HCT116 (cell line): ENCODE results near the gene DNM2. TPM values are rescaled to one million over a fixed set of nuclear protein-coding genes. Genes with fewer than 3 reads are reported as not detected.

Experiments used
- ATAC-seq: fragments of 200-7000 bp; cut with Tn5 transposase; 2 replicates; pipeline ENCODE4 v1.9.1; 2020; ENCODE audit warnings: mild to moderate bottlenecking, moderate library complexity
- BruUV-seq: library from RNA; stranded (reverse); fragments of 400-500 nt; replicated peaks from 2 replicates; lab custom pipeline; 2021; lab: Mats Ljungman, UMichigan
- CTCF ChIA-PET: fragments of 300-600 bp; sonication (Branson Sonifier 250); formaldehyde crosslinking; loops from one replicate; lab custom pipeline; 2021; ENCODE audit warnings: antibody characterized with exemption; lab: Charles Lee
- POLR2A ChIA-PET: fragments of 300-600, 350-600 bp; sonication (Branson Sonifier 250); formaldehyde crosslinking; loops from one replicate; lab custom pipeline; 2021; ENCODE audit warnings: antibody characterized with exemption; lab: Charles Lee
- RAD21 ChIA-PET, 2 experiments: fragments of 300-600 bp; sonication (Branson Sonifier 250); formaldehyde crosslinking; loops; one replicate each; lab custom pipeline; 2023; ENCODE audit warnings: low total read pairs in 2 of 2; ENCODE audit not compliant: uncharacterized antibody in 2 of 2, unreplicated experiment in 2 of 2, low non-redundant PET in 1 of 2; lab: Charles Lee
- DNase-seq: peaks from one replicate; pipeline ENCODE4 v3.0.0-alpha.2; 2010; ENCODE audit warnings: low read depth, low spot score
- H2AFZ ChIP-seq: fragments of 200-600 bp; shearing (Covaris generic), sonication (generic); 2 replicates; pipeline ENCODE4 v1.6.1; 2017; ENCODE audit warnings: low read depth, mixed run types, mixed read lengths, antibody characterized with exemption, low read length; ENCODE audit not compliant: poor library complexity, severe bottlenecking
- H3K27ac ChIP-seq: 2 replicates; pipeline ENCODE4 v1.5.1; 2012; ENCODE audit warnings: low read depth, low read length
- H3K27me3 ChIP-seq: fragments of 200-600 bp; sonication (generic); 2 replicates; pipeline ENCODE4 v1.6.1; 2016; ENCODE audit warnings: mixed run types, low read length, mixed read lengths; ENCODE audit not compliant: insufficient read depth
- H3K36me3 ChIP-seq, 2 experiments: fragments of 200-500 bp in 1 of 2; fragments of 200-600 bp in 1 of 2; sonication (Bioruptor generic) in 1 of 2; sonication (generic) in 1 of 2; 2 replicates each; pipeline versions ENCODE4 v1.5.1 to v1.6.1; 2014 to 2016; ENCODE audit warnings: low read length in 2 of 2, inconsistent platforms in 1 of 2, mixed read lengths in 1 of 2, mixed run types in 1 of 2; ENCODE audit not compliant: insufficient read depth in 2 of 2, control insufficient read depth in 1 of 2
- H3K4me1 ChIP-seq, 2 experiments: fragments of 200-600 bp in 1 of 2; sonication (generic) in 1 of 2; 2 replicates each; pipeline versions ENCODE4 v1.5.1 to v1.6.1; 2012 to 2017; ENCODE audit warnings: low read length in 2 of 2, inconsistent platforms in 1 of 2, mild to moderate bottlenecking in 1 of 2, mixed read lengths in 1 of 2, mixed run types in 1 of 2, moderate library complexity in 1 of 2; ENCODE audit not compliant: insufficient read depth in 2 of 2, control insufficient read depth in 1 of 2
- H3K4me2 ChIP-seq: fragments of 200-600 bp; sonication (generic); 2 replicates; pipeline ENCODE4 v1.6.1; 2017; ENCODE audit warnings: mixed run types, low read length, mixed read lengths
- H3K4me3 ChIP-seq, 2 experiments: fragments of 200-600 bp in 1 of 2; sonication (generic) in 1 of 2; replicated peaks in 1 of 2; 2 replicates each; pipeline ENCODE4 v1.5.1; 2011 to 2016; ENCODE audit warnings: low read length in 2 of 2, control low read depth in 1 of 2, low read depth in 1 of 2, mild to moderate bottlenecking in 1 of 2, mixed read lengths in 1 of 2, mixed run types in 1 of 2
- H3K79me2 ChIP-seq: fragments of 200-600 bp; sonication (generic); 2 replicates; pipeline ENCODE4 v1.6.1; 2017; ENCODE audit warnings: mild to moderate bottlenecking, mixed run types, low read length, moderate library complexity, mixed read lengths; ENCODE audit not compliant: insufficient read depth
- H3K9ac ChIP-seq: fragments of 200-600 bp; sonication (generic); 2 replicates; pipeline ENCODE4 v1.6.1; 2016; ENCODE audit warnings: low read length, mixed read lengths
- H3K9me2 ChIP-seq: fragments of 200-600 bp; sonication (generic), shearing (Covaris generic); 2 replicates; pipeline ENCODE4 v1.6.1; 2017; ENCODE audit warnings: mixed run types, mild to moderate bottlenecking, moderate library complexity; ENCODE audit not compliant: insufficient read depth
- H3K9me3 ChIP-seq, 2 experiments: fragments of 200-500 bp in 1 of 2; fragments of 200-600 bp in 1 of 2; sonication (Bioruptor generic) in 1 of 2; sonication (generic) in 1 of 2; 2 replicates each; pipeline ENCODE4 v1.6.1; 2014 to 2017; ENCODE audit warnings: low read length in 2 of 2, mixed read lengths in 2 of 2, inconsistent platforms in 1 of 2, low read depth in 1 of 2, mild to moderate bottlenecking in 1 of 2, mixed run types in 1 of 2, moderate library complexity in 1 of 2; ENCODE audit not compliant: control insufficient read depth in 1 of 2, insufficient read depth in 1 of 2
- H4K20me1 ChIP-seq: fragments of 200-600 bp; sonication (generic), shearing (Covaris generic); 2 replicates; pipeline ENCODE4 v1.6.1; 2017; ENCODE audit warnings: mixed run types, mild to moderate bottlenecking, moderate library complexity; ENCODE audit not compliant: insufficient read depth
- ATF3 ChIP-seq: IDR thresholded peaks from 2 replicates; pipeline ENCODE4 v1.6.1; 2012
- CBX3 ChIP-seq: IDR thresholded peaks from 2 replicates; pipeline ENCODE4 v1.6.1; 2012; ENCODE audit warnings: low read depth
- CEBPB ChIP-seq: IDR thresholded peaks from 2 replicates; pipeline ENCODE4 v1.6.1; 2012; ENCODE audit warnings: low read depth
- CTCF ChIP-seq, 3 experiments: fragments of 200-600 bp in 1 of 3; sonication (generic) in 1 of 3; IDR thresholded peaks in 2 of 3; conservative IDR thresholded peaks in 1 of 3; 2 replicates each; pipeline ENCODE4 v1.5.1; 2012 to 2017; ENCODE audit warnings: low read depth in 2 of 3, low read length in 2 of 3, antibody characterized with exemption in 1 of 3, borderline replicate concordance in 1 of 3, control low read depth in 1 of 3, mild to moderate bottlenecking in 1 of 3, mixed read lengths in 1 of 3, mixed run types in 1 of 3, moderate library complexity in 1 of 3; ENCODE audit not compliant: insufficient read depth in 1 of 3
- ELF1 ChIP-seq: IDR thresholded peaks from 2 replicates; pipeline ENCODE4 v1.6.1; 2012; ENCODE audit warnings: low read depth, borderline replicate concordance
- EZH2phosphoT487 ChIP-seq: fragments of 200-600 bp; IDR thresholded peaks from 2 replicates; pipeline ENCODE4 v1.6.1; 2018; ENCODE audit warnings: antibody characterized with exemption, borderline replicate concordance
- FOSL1 ChIP-seq: IDR thresholded peaks from 2 replicates; pipeline ENCODE4 v1.6.1; 2012; ENCODE audit warnings: low read depth
- MAX ChIP-seq: IDR thresholded peaks from 2 replicates; pipeline ENCODE4 v1.6.1; 2012
- POLR2AphosphoS5 ChIP-seq: IDR thresholded peaks from 2 replicates; pipeline ENCODE4 v1.6.1; 2011; ENCODE audit warnings: mild to moderate bottlenecking, low read depth, low read length, moderate library complexity
- RAD21 ChIP-seq: IDR thresholded peaks from 2 replicates; pipeline ENCODE4 v1.6.1; 2012; ENCODE audit warnings: low read depth, mild to moderate bottlenecking
- SIN3A ChIP-seq: IDR thresholded peaks from 2 replicates; pipeline ENCODE4 v1.6.1; 2012; ENCODE audit warnings: low read depth
- SP1 ChIP-seq: IDR thresholded peaks from 2 replicates; pipeline ENCODE4 v1.6.1; 2012; ENCODE audit warnings: low read depth
- YY1 ChIP-seq: IDR thresholded peaks from 2 replicates; pipeline ENCODE4 v1.6.1; 2011; ENCODE audit warnings: low read length, low read depth, moderate library complexity, mild to moderate bottlenecking; ENCODE audit not compliant: insufficient replicate concordance; ENCODE audit errors: extremely low read depth
- intact Hi-C: fragments of 100-400 bp; cut with micrococcal nuclease; formaldehyde crosslinking; loops from 2 replicates; pipeline ENCODE4 v1.10.0; 2022
- total RNA-seq: library from RNA; stranded (reverse); gene quantifications from one replicate; pipeline ENCODE4 v1.2.1, GENCODE V29; 2021; ENCODE audit not compliant: unreplicated experiment

DNM2 gene
- total RNA-seq, 1 experiment from 2014 or later: 183 TPM

- DNase-seq: no peak
- no peak overlapping the region for H2AFZ ChIP-seq
- H3K27me3 ChIP-seq: no peaks in the 10 kb centered on the region
- no peaks in the 10 kb centered on the region for H4K20me1 ChIP-seq
- POLR2A ChIA-PET: no interaction called here
- ATAC-seq: no peak
- no peak overlapping the region for H3K4me3 ChIP-seq
- peaks cover 4 to 17% of the 10 kb centered on the region in 2 experiments for H3K4me1 ChIP-seq
- intact Hi-C loops: no loop called here
- CTCF ChIA-PET: no interaction called here
- no peaks in the 10 kb centered on the region for H3K9me2 ChIP-seq
- RAD21 ChIA-PET: no interaction called here
- peaks cover 27 to 28% of the 10 kb centered on the region in 2 experiments; a peak in 3 of 4 replicates for H3K36me3 ChIP-seq
- no TSS peak for BruUV-seq
- no peaks in the 10 kb centered on the region for H3K9me3 ChIP-seq
- no peak for TF ChIP-seq FOSL1
- no peak for TF ChIP-seq SIN3A
- TF ChIP-seq CEBPB: no peak
- TF ChIP-seq POLR2AphosphoS5: no peak
- TF ChIP-seq RAD21: no peak
- no peak for TF ChIP-seq SP1
- no peak for TF ChIP-seq MAX
- TF ChIP-seq CTCF (IDR thresholded peaks at IDR 0.05 in 2 of 3, conservative IDR thresholded peaks at IDR 0.05 in 1 of 3; ENCODE audit: borderline replicate concordance in 1 of 3, insufficient read depth in 1 of 3, low read depth in 2 of 3, low read length in 2 of 3): no peak
- no peak for TF ChIP-seq YY1
- no peak for TF ChIP-seq ELF1
- no peak for TF ChIP-seq CBX3
- no peak for TF ChIP-seq ATF3
- TF ChIP-seq EZH2phosphoT487: no peak
- H3K27ac ChIP-seq: no peak overlapping the region
- H3K9ac ChIP-seq: no peak overlapping the region
- H3K4me2 ChIP-seq: no peak overlapping the region
- H3K79me2 ChIP-seq: peaks cover 20% of the 10 kb centered on the region; the same call in 1 of the 2 replicates
Observed at GRCh38 chr19:10773969-10774368, 56.1 kb downstream of the DNM2 start.
